Adrenal gland (tissue), 5 donors: Measurements from ENCODE around the gene ADAM10.

ENCODE experiments used
- POLR2A ChIP-seq, 2 donors: fragments of 450-650 bp; IDR thresholded peaks; one replicate each; pipeline ENCODE4 v1.6.1; 2017; ENCODE audit warnings: antibody characterized with exemption in 2 of 2, mild to moderate bottlenecking in 2 of 2, moderate library complexity in 1 of 2
- TF ChIP-seq, protein P1 (sequence below), 6 experiments: fragments of 450-650 bp in 4 of 6; fragments of 200-600 bp in 2 of 6; sonication (generic) in 1 of 6; IDR thresholded peaks; 1 replicate in 5 of 6; 2 replicates in 1 of 6; pipeline versions ENCODE4 v1.5.1 to v1.8.0; 2016 to 2021; ENCODE audit warnings: antibody characterized with exemption in 6 of 6, mild to moderate bottlenecking in 2 of 6, moderate library complexity in 1 of 6
- donor health status: DM: no; HTN: no; CAD: no.

DNA sequence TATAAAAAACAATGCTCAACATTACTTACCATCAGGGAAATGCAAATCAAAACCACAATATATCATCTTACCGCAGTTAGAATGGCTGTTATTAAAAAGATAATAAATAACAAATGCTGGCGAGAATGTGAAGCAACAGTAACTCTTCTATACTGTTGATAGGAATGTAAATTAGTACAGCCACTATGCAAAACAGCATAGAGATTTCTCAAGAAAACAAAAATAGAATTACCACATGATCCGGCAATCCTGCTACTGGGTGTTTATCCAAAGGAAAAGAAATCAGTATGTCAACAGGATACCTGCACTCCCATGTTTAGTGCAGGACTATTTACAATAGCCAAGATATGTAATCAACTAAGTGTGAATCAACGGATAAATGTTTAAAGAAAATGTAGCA, 48.1 kb downstream of the ADAM10 start:
- TF ChIP-seq, protein P1, sequence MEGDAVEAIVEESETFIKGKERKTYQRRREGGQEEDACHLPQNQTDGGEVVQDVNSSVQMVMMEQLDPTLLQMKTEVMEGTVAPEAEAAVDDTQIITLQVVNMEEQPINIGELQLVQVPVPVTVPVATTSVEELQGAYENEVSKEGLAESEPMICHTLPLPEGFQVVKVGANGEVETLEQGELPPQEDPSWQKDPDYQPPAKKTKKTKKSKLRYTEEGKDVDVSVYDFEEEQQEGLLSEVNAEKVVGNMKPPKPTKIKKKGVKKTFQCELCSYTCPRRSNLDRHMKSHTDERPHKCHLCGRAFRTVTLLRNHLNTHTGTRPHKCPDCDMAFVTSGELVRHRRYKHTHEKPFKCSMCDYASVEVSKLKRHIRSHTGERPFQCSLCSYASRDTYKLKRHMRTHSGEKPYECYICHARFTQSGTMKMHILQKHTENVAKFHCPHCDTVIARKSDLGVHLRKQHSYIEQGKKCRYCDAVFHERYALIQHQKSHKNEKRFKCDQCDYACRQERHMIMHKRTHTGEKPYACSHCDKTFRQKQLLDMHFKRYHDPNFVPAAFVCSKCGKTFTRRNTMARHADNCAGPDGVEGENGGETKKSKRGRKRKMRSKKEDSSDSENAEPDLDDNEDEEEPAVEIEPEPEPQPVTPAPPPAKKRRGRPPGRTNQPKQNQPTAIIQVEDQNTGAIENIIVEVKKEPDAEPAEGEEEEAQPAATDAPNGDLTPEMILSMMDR (IDR thresholded peaks at IDR 0.05) = no peak
- no peak for TF ChIP-seq POLR2A (IDR thresholded peaks at IDR 0.05)
